Suprapubic skin (tissue), 4 donors: ENCODE results near the gene C9orf40. TPM values are rescaled to one million over a fixed set of nuclear protein-coding genes. Genes with fewer than 3 reads are reported as not detected.
A peak's percentile ranks its signal among the peaks of the same experiment; 100 is the strongest.

Experiments
- DNase-seq, 2 donors: peaks; one replicate each; pipeline ENCODE4 v3.0.0-alpha.2; 2019; ENCODE audit warnings: low spot score in 2 of 2
- H3K27ac ChIP-seq: fragments of 200-600 bp; sonication (generic); one replicate; pipeline ENCODE4 v1.5.1; 2019
- H3K27me3 ChIP-seq: fragments of 200-600 bp; sonication (generic); one replicate; pipeline ENCODE4 v1.5.1; 2019
- H3K36me3 ChIP-seq: fragments of 200-600 bp; sonication (generic); one replicate; pipeline ENCODE4 v1.5.1; 2019
- H3K4me1 ChIP-seq: fragments of 200-600 bp; sonication (generic); one replicate; pipeline ENCODE4 v1.5.1; 2019
- H3K4me3 ChIP-seq: fragments of 200-600 bp; sonication (generic); one replicate; pipeline ENCODE4 v1.5.1; 2019; ENCODE audit warnings: mild to moderate bottlenecking
- H3K9me3 ChIP-seq: fragments of 200-600 bp; sonication (generic); one replicate; pipeline ENCODE4 v1.5.1; 2019
- EP300 ChIP-seq: sonication (generic); formaldehyde crosslinking; IDR thresholded peaks from one replicate; pipeline ENCODE4 v1.6.1; 2017; ENCODE audit warnings: antibody characterized with exemption
- POLR2A ChIP-seq, 2 donors: fragments of 450-650 bp; IDR thresholded peaks; one replicate each; pipeline ENCODE4 v1.6.1; 2017; ENCODE audit warnings: antibody characterized with exemption in 2 of 2, mild to moderate bottlenecking in 2 of 2, moderate library complexity in 2 of 2
- POLR2AphosphoS5 ChIP-seq, 3 donors: sonication (generic); formaldehyde crosslinking; IDR thresholded peaks; one replicate each; pipeline ENCODE4 v1.6.1; 2017; ENCODE audit warnings: antibody characterized with exemption in 3 of 3
- WGBS: methylation state at CpG from one replicate; pipeline ENCODE4 v1.1.5; 2018; 5-methylcytosine and 5-hydroxymethylcytosine counted together
- total RNA-seq, 4 donors: library from RNA; depleted of rRNA; stranded (reverse); fragments of >200 nt; gene quantifications; one replicate each; pipeline ENCODE4 v1.1.0, GENCODE V29; 2016
- TF ChIP-seq, protein P1 (sequence below), 2 donors: fragments of 200-600 bp in 1 of 2; fragments of 450-650 bp in 1 of 2; sonication (generic) in 1 of 2; IDR thresholded peaks; one replicate each; pipeline ENCODE4 v1.5.1; 2016 to 2019; ENCODE audit warnings: antibody characterized with exemption in 2 of 2, mild to moderate bottlenecking in 1 of 2, moderate library complexity in 1 of 2

The C9orf40 gene, protein sequence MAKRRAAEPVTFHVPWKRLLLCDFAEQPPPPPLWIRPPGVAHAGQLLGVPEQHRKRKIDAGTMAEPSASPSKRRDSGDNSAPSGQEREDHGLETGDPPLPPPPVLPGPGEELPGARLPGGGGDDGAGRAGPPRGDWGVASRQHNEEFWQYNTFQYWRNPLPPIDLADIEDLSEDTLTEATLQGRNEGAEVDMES
- total RNA-seq: 1 to 10 TPM; 2.0 to 3.3 (median 3.0) TPM

DNA sequence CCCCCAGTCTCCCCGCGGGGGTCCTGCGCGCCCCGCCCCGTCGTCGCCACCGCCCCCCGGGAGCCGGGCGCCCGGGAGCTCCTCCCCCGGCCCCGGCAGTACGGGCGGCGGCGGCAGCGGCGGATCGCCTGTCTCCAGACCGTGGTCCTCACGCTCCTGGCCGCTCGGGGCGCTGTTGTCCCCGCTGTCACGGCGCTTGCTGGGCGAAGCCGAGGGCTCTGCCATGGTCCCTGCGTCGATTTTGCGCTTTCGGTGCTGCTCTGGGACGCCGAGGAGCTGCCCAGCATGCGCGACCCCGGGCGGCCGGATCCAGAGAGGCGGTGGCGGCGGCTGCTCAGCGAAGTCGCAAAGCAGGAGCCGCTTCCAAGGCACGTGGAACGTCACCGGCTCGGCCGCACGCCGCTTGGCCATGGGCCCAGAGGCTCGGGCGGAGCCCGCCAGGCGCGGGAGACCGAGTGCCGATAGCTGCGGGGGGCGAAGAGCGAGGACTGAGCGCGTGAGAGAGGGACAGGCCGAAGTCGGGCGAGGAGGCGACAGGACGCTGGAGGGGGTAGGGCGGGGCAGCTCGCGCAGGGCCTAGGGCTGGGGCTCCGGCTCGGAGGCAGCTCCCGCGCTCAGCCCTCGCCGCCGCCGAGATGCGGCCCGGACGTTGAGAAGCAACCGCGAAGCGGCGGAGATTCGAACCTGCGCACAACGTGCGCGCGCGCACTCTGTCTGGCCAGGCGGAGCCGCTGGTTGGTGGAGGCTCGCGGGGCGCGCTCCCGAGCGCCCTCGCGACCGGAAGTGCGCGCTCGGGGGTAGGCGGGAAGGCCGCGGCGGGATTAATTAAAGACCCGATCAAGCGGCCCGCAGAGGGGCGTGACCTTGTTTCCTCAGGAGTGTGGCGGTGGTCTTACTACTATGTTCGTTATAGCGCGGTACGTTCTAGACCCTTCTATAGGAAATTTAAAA is at the start of gene C9orf40:
Gene C9orf40 (minus strand): TSS at position 712 of the 951 bp plus-strand sequence. CDS start 301 bp downstream, at position 411.
- Histone ChIP-seq H3K27me3 (no peaks in the 10 kb centered on the region), H3K4me3 (peak within 1 kb of the TSS; percentile 80), H3K4me1 (peaks cover 11% of the 10 kb centered on the region), H3K27ac (peak within 1 kb of the TSS; percentile 96), H3K9me3 (no peaks in the 10 kb centered on the region), H3K36me3 (no peaks in the 10 kb centered on the region)
- TF ChIP-seq POLR2AphosphoS5 (IDR thresholded peaks at IDR 0.05) (peak in 2 of 3 donors; percentile 2 to 52), EP300 (no peak)
- TF ChIP-seq, protein P1, sequence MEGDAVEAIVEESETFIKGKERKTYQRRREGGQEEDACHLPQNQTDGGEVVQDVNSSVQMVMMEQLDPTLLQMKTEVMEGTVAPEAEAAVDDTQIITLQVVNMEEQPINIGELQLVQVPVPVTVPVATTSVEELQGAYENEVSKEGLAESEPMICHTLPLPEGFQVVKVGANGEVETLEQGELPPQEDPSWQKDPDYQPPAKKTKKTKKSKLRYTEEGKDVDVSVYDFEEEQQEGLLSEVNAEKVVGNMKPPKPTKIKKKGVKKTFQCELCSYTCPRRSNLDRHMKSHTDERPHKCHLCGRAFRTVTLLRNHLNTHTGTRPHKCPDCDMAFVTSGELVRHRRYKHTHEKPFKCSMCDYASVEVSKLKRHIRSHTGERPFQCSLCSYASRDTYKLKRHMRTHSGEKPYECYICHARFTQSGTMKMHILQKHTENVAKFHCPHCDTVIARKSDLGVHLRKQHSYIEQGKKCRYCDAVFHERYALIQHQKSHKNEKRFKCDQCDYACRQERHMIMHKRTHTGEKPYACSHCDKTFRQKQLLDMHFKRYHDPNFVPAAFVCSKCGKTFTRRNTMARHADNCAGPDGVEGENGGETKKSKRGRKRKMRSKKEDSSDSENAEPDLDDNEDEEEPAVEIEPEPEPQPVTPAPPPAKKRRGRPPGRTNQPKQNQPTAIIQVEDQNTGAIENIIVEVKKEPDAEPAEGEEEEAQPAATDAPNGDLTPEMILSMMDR (IDR thresholded peaks at IDR 0.05): peak; percentile 65 to 95
- under 1% methylated on average over 15 of the region's 125 CpGs for WGBS
- peak; percentile 93 for DNase-seq

DNA sequence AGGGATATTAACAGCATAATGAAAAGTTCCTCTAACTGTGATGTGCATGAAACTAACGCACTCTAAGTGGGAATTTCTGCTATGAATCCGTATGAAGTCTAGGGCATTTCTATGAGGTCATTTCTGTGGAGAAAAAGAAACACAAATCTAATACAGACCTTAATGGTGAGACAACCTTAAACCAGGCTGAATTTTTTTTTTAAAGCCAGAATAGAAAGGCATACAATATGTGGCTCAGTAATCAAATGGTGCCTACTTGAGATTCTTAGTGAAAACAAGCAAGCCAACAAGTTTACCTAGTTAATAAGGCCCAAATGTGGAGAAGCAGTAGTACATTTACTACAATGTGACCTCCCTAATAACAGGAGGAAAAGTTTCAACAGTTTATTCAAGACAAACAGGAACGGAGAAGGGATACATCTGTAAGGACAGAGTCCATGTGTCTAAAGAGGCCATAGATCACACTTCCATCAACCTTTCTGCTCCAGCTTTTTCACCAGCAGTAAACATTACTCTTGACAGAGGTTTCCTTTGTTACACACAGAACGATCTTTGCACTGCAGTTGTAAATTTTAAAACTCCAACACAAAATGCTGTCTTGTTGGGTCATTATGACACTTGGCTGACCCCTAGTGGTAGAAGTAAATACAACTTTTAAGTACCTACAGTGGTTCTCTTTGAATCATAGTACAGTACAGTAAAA is 49.2 kb upstream of the C9orf40 start:
- Histone ChIP-seq H3K9me3 (no peaks in the 10 kb centered on the region), H3K36me3 (no peaks in the 10 kb centered on the region), H3K4me1 (no peaks in the 10 kb centered on the region), H3K27me3 (no peaks in the 10 kb centered on the region), H3K4me3 (no peak overlapping the region), H3K27ac (no peak overlapping the region)
- 58% methylated on average over 4 of the region's 4 CpGs for WGBS
- DNase-seq: no peak
- TF ChIP-seq, protein P1 (IDR thresholded peaks at IDR 0.05): peak; percentile 50 to 70
- TF ChIP-seq EP300: no peak

DNA sequence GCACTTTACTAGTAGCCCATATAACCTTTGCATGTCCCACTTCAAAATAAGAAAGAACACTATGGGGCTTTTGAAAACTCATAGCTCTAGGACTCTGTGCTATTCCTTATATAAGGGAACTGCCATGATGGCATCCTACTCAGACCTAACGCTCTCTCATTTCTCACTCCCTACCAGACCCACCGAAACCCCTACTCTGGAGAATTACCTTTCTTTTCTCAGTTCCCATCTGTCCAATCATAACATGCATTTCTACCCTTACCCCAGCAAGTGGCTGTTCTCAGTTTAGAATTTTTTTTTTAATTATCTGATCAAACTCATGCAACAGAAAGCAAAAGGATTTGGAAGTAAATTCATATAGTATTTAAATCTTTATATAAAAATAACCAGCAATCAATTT is 48.1 kb upstream of the C9orf40 start:
- H3K4me3 ChIP-seq: no peak overlapping the region
- WGBS: 77% methylated on average over 2 of the region's 2 CpGs
- H3K36me3 ChIP-seq: peaks cover 5% of the 10 kb centered on the region
- no peak overlapping the region for H3K27ac ChIP-seq
- no peaks in the 10 kb centered on the region for H3K9me3 ChIP-seq
- H3K27me3 ChIP-seq: no peaks in the 10 kb centered on the region
- TF ChIP-seq POLR2AphosphoS5 (IDR thresholded peaks at IDR 0.05) (no peak), EP300 (no peak), POLR2A (IDR thresholded peaks at IDR 0.05) (no peak)
- TF ChIP-seq, protein P1 (IDR thresholded peaks at IDR 0.05): no peak
- DNase-seq: no peak
- H3K4me1 ChIP-seq: no peaks in the 10 kb centered on the region

DNA sequence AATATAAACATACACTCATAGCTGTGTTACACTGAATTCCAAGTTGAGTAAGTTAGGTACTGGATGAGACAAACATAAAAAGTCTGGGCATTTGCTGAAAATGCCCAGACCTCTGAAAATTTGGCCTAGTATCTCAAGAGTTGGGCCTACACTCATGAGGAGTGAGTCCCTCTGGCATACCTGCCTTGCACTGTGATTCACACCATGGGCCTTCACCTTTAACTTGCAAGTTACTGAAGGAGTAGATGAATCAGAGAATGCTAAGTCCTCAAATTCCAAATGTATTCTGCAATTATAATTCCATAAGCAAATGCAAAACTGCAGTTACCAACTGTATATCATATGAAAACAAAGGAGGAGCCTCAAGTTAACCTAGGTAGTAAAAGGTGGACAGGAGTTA is 32.3 kb upstream of the C9orf40 start:
- H3K9me3 ChIP-seq: no peaks in the 10 kb centered on the region
- peaks cover 4% of the 10 kb centered on the region for H3K36me3 ChIP-seq
- no peak for TF ChIP-seq EP300
- TF ChIP-seq, protein P1 (IDR thresholded peaks at IDR 0.05): no peak
- TF ChIP-seq POLR2AphosphoS5 (IDR thresholded peaks at IDR 0.05): no peak
- TF ChIP-seq POLR2A (IDR thresholded peaks at IDR 0.05): no peak
- no peaks in the 10 kb centered on the region for H3K4me1 ChIP-seq
- no peak overlapping the region for H3K27ac ChIP-seq
- no peak overlapping the region for H3K4me3 ChIP-seq
- DNase-seq: no peak
- H3K27me3 ChIP-seq: no peaks in the 10 kb centered on the region

DNA sequence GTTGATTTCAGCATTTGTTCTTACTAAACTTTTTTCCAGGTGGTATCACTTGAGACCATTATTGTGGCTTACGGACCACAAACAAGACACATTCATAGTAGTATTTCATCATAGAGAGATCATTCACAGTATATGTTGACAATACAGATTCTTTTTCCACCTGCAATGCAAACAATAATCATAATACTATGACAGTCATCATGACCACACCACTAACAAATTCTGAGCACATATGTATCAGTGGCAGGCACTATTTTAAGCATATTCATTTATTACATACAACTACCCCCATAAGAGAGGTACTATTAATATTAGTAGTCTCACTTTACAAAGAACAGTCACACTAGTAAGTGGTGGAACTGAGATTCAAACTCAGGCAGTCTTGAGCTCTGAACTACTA is 31.0 kb upstream of the C9orf40 start:
- Histone ChIP-seq H3K36me3 (peaks cover 4% of the 10 kb centered on the region), H3K27me3 (no peaks in the 10 kb centered on the region), H3K27ac (no peak overlapping the region), H3K4me3 (no peak overlapping the region), H3K9me3 (no peaks in the 10 kb centered on the region), H3K4me1 (no peaks in the 10 kb centered on the region)
- TF ChIP-seq EP300 (no peak), POLR2AphosphoS5 (IDR thresholded peaks at IDR 0.05) (no peak)
- WGBS: 97% methylated on average over 1 of the region's 1 CpG
- no peak for DNase-seq
